CD14-positive monocyte (primary cell): Measurements from ENCODE around the gene UROS. TPM values are rescaled to one million over a fixed set of nuclear protein-coding genes. Genes with fewer than 3 reads are reported as not detected.

Source experiments
- DNase-seq, 3 donors: peaks; one replicate each; pipeline ENCODE4 v3.0.0-alpha.2; 2011 to 2022
- H2AFZ ChIP-seq: 2 replicates; pipeline ENCODE4 v1.6.0; 2012; ENCODE audit warnings: mild to moderate bottlenecking, low read depth, low read length, inconsistent platforms; ENCODE audit not compliant: insufficient read depth, poor library complexity, severe bottlenecking
- H3K27ac ChIP-seq, 2 donors: 1 replicate in 1 of 2; 2 replicates in 1 of 2; pipeline ENCODE4 v1.5.1; 2012 to 2013; ENCODE audit warnings: low read length in 2 of 2, control low read depth in 1 of 2, inconsistent platforms in 1 of 2, low read depth in 1 of 2, mild to moderate bottlenecking in 1 of 2
- H3K27me3 ChIP-seq, 2 donors: one replicate each; pipeline versions ENCODE4 v1.6.0 to v1.6.1; 2011 to 2013; ENCODE audit warnings: low read length in 2 of 2; ENCODE audit not compliant: control insufficient read depth in 2 of 2, insufficient read depth in 2 of 2
- H3K36me3 ChIP-seq, 2 donors: replicated peaks in 1 of 2; 1 replicate in 1 of 2; 2 replicates in 1 of 2; pipeline versions ENCODE4 v1.5.1 to v1.6.1; 2012 to 2013; ENCODE audit warnings: low read length in 2 of 2, control low read depth in 1 of 2, inconsistent platforms in 1 of 2, mild to moderate bottlenecking in 1 of 2; ENCODE audit not compliant: insufficient read depth in 2 of 2, control insufficient read depth in 1 of 2
- H3K4me1 ChIP-seq, 2 donors: 1 replicate in 1 of 2; 2 replicates in 1 of 2; pipeline versions ENCODE4 v1.5.1 to v1.6.1; 2012 to 2013; ENCODE audit warnings: low read length in 2 of 2, control low read depth in 1 of 2, inconsistent platforms in 1 of 2, mild to moderate bottlenecking in 1 of 2, moderate library complexity in 1 of 2; ENCODE audit not compliant: insufficient read depth in 2 of 2, control insufficient read depth in 1 of 2
- H3K4me2 ChIP-seq: replicated peaks from 2 replicates; pipeline ENCODE3; 2012; ENCODE audit warnings: low read length, moderate library complexity, mild to moderate bottlenecking; ENCODE audit not compliant: poor library complexity, severe bottlenecking; ENCODE audit errors: extremely low read depth
- H3K4me3 ChIP-seq, 3 experiments: fragments of 200-600 bp in 1 of 3; sonication (generic) in 1 of 3; replicated peaks in 1 of 3; 1 replicate in 2 of 3; 2 replicates in 1 of 3; pipeline ENCODE4 v1.5.1; 2011 to 2013; ENCODE audit warnings: low read length in 3 of 3, mild to moderate bottlenecking in 3 of 3, control low read depth in 2 of 3, low read depth in 2 of 3, inconsistent platforms in 1 of 3, moderate library complexity in 1 of 3
- H3K79me2 ChIP-seq: 2 replicates; pipeline ENCODE4 v1.6.0; 2012; ENCODE audit warnings: mild to moderate bottlenecking, control low read depth, inconsistent platforms, low read length, moderate library complexity; ENCODE audit not compliant: insufficient read depth
- H3K9ac ChIP-seq: 2 replicates; pipeline ENCODE4 v1.6.0; 2017; ENCODE audit warnings: low read length, mild to moderate bottlenecking; ENCODE audit not compliant: insufficient read depth, poor library complexity, severe bottlenecking
- H3K9me3 ChIP-seq, 2 donors: replicated peaks in 1 of 2; 1 replicate in 1 of 2; 2 replicates in 1 of 2; pipeline versions ENCODE4 v1.5.1 to v1.6.1; 2012 to 2013; ENCODE audit warnings: low read length in 2 of 2, control low read depth in 1 of 2; ENCODE audit not compliant: control insufficient read depth in 1 of 2, insufficient read depth in 1 of 2
- H4K20me1 ChIP-seq: 2 replicates; pipeline ENCODE4 v1.6.0; 2012; ENCODE audit warnings: mild to moderate bottlenecking, low read length, control low read depth, moderate library complexity; ENCODE audit not compliant: insufficient read depth
- H3K27ac Mint-ChIP-seq, 7 donors: one replicate each; pipeline ENCODE4 v1.8.0; 2020; ENCODE audit warnings: mild to moderate bottlenecking in 7 of 7, mixed read lengths in 7 of 7, moderate library complexity in 6 of 7, inconsistent platforms in 2 of 7
- H3K27me3 Mint-ChIP-seq, 3 donors: one replicate each; pipeline ENCODE4 v1.8.0; 2021 to 2022; ENCODE audit warnings: low read depth in 3 of 3, mild to moderate bottlenecking in 3 of 3, mixed read lengths in 3 of 3, moderate library complexity in 3 of 3, inconsistent platforms in 1 of 3
- H3K36me3 Mint-ChIP-seq, 2 donors: one replicate each; pipeline ENCODE4 v1.8.0; 2020; ENCODE audit warnings: mixed read lengths in 2 of 2, inconsistent platforms in 1 of 2, mild to moderate bottlenecking in 1 of 2
- H3K4me1 Mint-ChIP-seq: one replicate; pipeline ENCODE4 v1.8.0; 2020; ENCODE audit warnings: mild to moderate bottlenecking, mixed read lengths
- H3K4me3 Mint-ChIP-seq, 2 donors: one replicate each; pipeline ENCODE4 v1.8.0; 2020; ENCODE audit warnings: mild to moderate bottlenecking in 2 of 2, mixed read lengths in 2 of 2, moderate library complexity in 1 of 2
- H3K9me3 Mint-ChIP-seq, 7 donors: one replicate each; pipeline ENCODE4 v1.8.0; 2020 to 2022; ENCODE audit warnings: mixed read lengths in 7 of 7, mild to moderate bottlenecking in 6 of 7, moderate library complexity in 6 of 7, inconsistent platforms in 2 of 7
- WGBS: methylation state at CpG from one replicate; pipeline ENCODE4 v1.1.5; 2013; ENCODE audit warnings: missing lambda C conversion rate; ENCODE audit not compliant: insufficient coverage; 5-methylcytosine and 5-hydroxymethylcytosine counted together
- intact Hi-C, 2 donors: fragments of 100-400 bp; cut with micrococcal nuclease; formaldehyde crosslinking; loops; one replicate each; pipeline versions ENCODE4 v1.15.0 to v1.15.1; 2023
- polyA plus RNA-seq, 3 donors: library from polyadenylated mRNA; depleted of rRNA in 1 of 3; unstranded in 2 of 3; stranded (reverse) in 1 of 3; fragments of 300-500 nt in 2 of 3; fragments of >200 nt in 1 of 3; fragmentation: Illumina TruSeq in 2 of 3; gene quantifications; 1 replicate in 2 of 3; 2 replicates in 1 of 3; pipeline ENCODE4 v1.2.3, GENCODE V29; 2012 to 2021
- TF ChIP-seq, protein P1 (sequence below): fragments of 200-600 bp; IDR thresholded peaks from one replicate; pipeline ENCODE4 v1.8.0; 2022; ENCODE audit warnings: antibody characterized with exemption, mild to moderate bottlenecking

Gene UROS
- polyA plus RNA-seq, 3 donors = 18.1 to 42.3 (median 39.8) TPM

GRCh38 chr10:125824736-125825135 is 1.7 kb upstream of the UROS start:
- Histone ChIP-seq H3K4me1 (peaks cover 30 to 33% of the 10 kb centered on the region in 2 donors), H3K4me3 (peak overlapping the region in 1 of 3 experiments; percentile 85), H3K27me3 (no peaks in the 10 kb centered on the region), H3K27ac (no peak overlapping the region), H3K36me3 (peaks cover 26 to 42% of the 10 kb centered on the region in 2 donors), H3K9me3 (no peaks in the 10 kb centered on the region), H4K20me1 (peaks cover 14% of the 10 kb centered on the region), H2AFZ (no peak overlapping the region), H3K4me2 (peak overlapping the region; percentile 70), H3K79me2 (peaks cover 46% of the 10 kb centered on the region), H3K9ac (peak overlapping the region; percentile 10)
- Mint-ChIP-seq H3K9me3 (no peaks in the 10 kb centered on the region), H3K4me1 (peaks cover 32% of the 10 kb centered on the region), H3K36me3 (peaks cover 31 to 34% of the 10 kb centered on the region in 2 donors), H3K4me3 (no peak overlapping the region), H3K27me3 (no peaks in the 10 kb centered on the region), H3K27ac (no peak overlapping the region)
- intact Hi-C loops = loop anchor here (5.0 to 10.0 kb wide), 5 partner anchors 73 to 670 kb away; partner anchors contain the start of gene FANK1 (in 1 of the 2)
- no CpG with 5 or more reads among the region's 1 CpG for WGBS
- TF ChIP-seq, protein P1, sequence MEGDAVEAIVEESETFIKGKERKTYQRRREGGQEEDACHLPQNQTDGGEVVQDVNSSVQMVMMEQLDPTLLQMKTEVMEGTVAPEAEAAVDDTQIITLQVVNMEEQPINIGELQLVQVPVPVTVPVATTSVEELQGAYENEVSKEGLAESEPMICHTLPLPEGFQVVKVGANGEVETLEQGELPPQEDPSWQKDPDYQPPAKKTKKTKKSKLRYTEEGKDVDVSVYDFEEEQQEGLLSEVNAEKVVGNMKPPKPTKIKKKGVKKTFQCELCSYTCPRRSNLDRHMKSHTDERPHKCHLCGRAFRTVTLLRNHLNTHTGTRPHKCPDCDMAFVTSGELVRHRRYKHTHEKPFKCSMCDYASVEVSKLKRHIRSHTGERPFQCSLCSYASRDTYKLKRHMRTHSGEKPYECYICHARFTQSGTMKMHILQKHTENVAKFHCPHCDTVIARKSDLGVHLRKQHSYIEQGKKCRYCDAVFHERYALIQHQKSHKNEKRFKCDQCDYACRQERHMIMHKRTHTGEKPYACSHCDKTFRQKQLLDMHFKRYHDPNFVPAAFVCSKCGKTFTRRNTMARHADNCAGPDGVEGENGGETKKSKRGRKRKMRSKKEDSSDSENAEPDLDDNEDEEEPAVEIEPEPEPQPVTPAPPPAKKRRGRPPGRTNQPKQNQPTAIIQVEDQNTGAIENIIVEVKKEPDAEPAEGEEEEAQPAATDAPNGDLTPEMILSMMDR = no peak
- no peak for DNase-seq

DNA sequence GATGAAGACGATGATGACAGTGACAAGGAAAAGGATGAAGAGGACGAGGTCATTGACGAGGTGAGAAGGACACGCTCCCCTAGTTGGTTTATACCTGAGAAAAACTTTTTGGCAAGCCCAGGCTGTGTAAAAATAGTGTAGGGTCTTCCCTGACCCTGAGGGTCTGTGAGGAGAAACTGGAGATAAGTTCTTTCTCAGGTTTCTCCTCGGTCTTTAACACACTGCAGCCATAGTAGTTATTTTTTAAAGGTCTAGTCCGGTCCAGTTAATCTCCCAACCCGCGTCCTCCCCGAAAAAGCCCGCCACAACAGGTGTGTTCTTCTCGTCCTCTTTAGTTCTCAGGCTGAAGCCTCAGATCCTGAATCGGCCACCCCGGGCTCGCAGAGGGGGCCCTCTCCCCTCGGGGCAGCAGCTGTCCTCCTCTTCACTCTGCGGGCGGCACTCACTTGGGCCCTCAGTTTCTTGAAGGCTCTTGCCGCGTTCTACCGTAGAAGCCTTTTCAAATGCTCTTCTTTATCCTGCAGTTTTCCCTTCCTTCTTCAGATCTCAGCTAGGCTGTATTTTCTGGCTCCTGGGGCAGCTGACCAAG is 699 bp upstream of the UROS start:
- H2AFZ ChIP-seq = peak overlapping the region; percentile 84
- DNase-seq = no peak
- H4K20me1 ChIP-seq = peaks cover 8% of the 10 kb centered on the region
- TF ChIP-seq, protein P1 = no peak
- intact Hi-C loops = loop anchor here (2.0 to 10.0 kb wide), 6 partner anchors 74 to 669 kb away; partner anchors contain the start of gene FANK1 (in 1 of the 2)
- no peaks in the 10 kb centered on the region for H3K9me3 Mint-ChIP-seq
- 0% methylated on average over 18 of the region's 20 CpGs for whole genome bisulfite sequencing
- H3K27ac Mint-ChIP-seq = no peak overlapping the region
- no peaks in the 10 kb centered on the region for H3K27me3 Mint-ChIP-seq
- H3K4me2 ChIP-seq = peak overlapping the region; percentile 70
- H3K9ac ChIP-seq = peak overlapping the region; percentile 84
- H3K4me1 ChIP-seq = peaks cover 30 to 33% of the 10 kb centered on the region in 2 donors
- H3K36me3 Mint-ChIP-seq = peaks cover 21 to 24% of the 10 kb centered on the region in 2 donors
- peaks cover 46% of the 10 kb centered on the region for H3K79me2 ChIP-seq
- H3K27ac ChIP-seq = peak overlapping the region; percentile 83 to 93
- peaks cover 32% of the 10 kb centered on the region for H3K4me1 Mint-ChIP-seq
- H3K36me3 ChIP-seq = peaks cover 17 to 32% of the 10 kb centered on the region in 2 donors
- H3K4me3 Mint-ChIP-seq = no peak overlapping the region
- no peaks in the 10 kb centered on the region for H3K27me3 ChIP-seq
- H3K4me3 ChIP-seq = peak overlapping the region; percentile 85
- H3K9me3 ChIP-seq = no peaks in the 10 kb centered on the region
